Measurements from ENCODE around the gene BCL11B. TPM values are rescaled to one million over a fixed set of nuclear protein-coding genes. Genes with fewer than 3 reads are reported as not detected.
"Not testable (repeated sequence)": the region's sequence is repeated elsewhere in the genome, so short reads cannot be mapped to it uniquely, and the experiment has no call there.

Gene BCL11B
- total and polyA plus RNA-seq, 4 donors, result 0.20 to 2.3 (median 0.66) TPM

- TF ChIP-seq, protein P1, sequence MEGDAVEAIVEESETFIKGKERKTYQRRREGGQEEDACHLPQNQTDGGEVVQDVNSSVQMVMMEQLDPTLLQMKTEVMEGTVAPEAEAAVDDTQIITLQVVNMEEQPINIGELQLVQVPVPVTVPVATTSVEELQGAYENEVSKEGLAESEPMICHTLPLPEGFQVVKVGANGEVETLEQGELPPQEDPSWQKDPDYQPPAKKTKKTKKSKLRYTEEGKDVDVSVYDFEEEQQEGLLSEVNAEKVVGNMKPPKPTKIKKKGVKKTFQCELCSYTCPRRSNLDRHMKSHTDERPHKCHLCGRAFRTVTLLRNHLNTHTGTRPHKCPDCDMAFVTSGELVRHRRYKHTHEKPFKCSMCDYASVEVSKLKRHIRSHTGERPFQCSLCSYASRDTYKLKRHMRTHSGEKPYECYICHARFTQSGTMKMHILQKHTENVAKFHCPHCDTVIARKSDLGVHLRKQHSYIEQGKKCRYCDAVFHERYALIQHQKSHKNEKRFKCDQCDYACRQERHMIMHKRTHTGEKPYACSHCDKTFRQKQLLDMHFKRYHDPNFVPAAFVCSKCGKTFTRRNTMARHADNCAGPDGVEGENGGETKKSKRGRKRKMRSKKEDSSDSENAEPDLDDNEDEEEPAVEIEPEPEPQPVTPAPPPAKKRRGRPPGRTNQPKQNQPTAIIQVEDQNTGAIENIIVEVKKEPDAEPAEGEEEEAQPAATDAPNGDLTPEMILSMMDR (IDR thresholded peaks at IDR 0.05; ENCODE audit: control extremely low read depth, extremely low read depth), result no peak
- no peaks in the 10 kb centered on the region for H3K9me3 ChIP-seq (ENCODE audit: control insufficient read depth in 4 of 4, insufficient read depth in 3 of 4, low read length in 3 of 4)
- no peak overlapping the region for H3K27ac ChIP-seq (ENCODE audit: low read depth in 1 of 2, low read length in 1 of 2)
- no peak overlapping the region for H3K4me3 ChIP-seq
- ATAC-seq (ENCODE audit: insufficient read depth, low FRiP score), result no peak
- no peak overlapping the region for H3K9ac ChIP-seq (ENCODE audit: insufficient read depth in 1 of 2, low read length in 2 of 2)
- peaks cover 2 to 29% (median 10%) of the 10 kb centered on the region in 5 donors for H3K4me1 ChIP-seq (ENCODE audit: control insufficient read depth in 5 of 5, insufficient read depth in 5 of 5, low read length in 5 of 5)
- H3K27me3 ChIP-seq (ENCODE audit: control insufficient read depth in 3 of 3, insufficient read depth in 3 of 3, low read length in 2 of 3), result no peaks in the 10 kb centered on the region
- 81 to 84% methylated on average over 8 of the region's 8 CpGs for WGBS, 2 donors
- DNase-seq, result no peak
- no peaks in the 10 kb centered on the region for H3K36me3 ChIP-seq (ENCODE audit: control insufficient read depth in 4 of 4, insufficient read depth in 4 of 4, low read length in 4 of 4)
Observed at GRCh38 chr14:99187858-99188257, 84.1 kb downstream of the BCL11B start.

DNA sequence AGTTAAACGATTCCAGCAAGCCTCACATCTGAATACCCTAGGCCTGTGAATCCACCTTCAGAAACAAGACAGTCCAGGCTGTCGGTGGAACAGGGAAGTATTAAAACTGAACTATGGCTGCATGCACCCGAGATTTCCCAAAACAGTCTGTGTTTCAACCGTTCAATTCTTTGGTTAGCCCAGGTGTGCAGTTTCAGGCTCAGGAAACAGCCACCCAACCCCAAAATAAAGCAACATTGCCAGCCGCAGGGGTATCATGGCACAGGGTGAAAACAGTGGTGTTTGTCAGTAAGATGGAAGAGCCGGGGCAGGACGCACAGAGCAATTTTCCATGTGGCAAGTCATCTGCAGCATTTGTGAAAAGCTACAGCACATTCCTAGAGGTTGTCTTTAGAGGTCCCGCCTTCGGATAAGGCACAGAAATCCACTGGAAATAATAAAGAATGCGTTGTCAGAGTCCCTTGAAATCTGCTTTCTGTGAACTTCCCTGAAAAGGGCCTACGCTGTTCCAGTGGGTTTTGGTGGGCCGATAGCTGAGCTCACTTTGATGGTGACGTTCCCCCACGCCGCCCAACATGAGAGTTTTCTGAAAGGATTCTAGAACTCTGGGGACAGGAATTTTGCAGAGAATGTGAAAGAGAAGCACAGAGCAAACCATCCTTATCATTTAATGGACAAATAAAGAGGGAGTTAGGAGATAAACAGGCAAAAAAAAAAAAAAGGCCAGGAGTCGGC is 84.9 kb downstream of the BCL11B start:
- no peak for DNase-seq
- H3K27me3 ChIP-seq (ENCODE audit: control insufficient read depth in 3 of 3, insufficient read depth in 3 of 3, low read length in 2 of 3), result no peaks in the 10 kb centered on the region
- no peak overlapping the region for H3K9ac ChIP-seq (ENCODE audit: insufficient read depth in 1 of 2, low read length in 2 of 2)
- ATAC-seq (ENCODE audit: insufficient read depth, low FRiP score), result no peak
- no peak overlapping the region for H3K27ac ChIP-seq (ENCODE audit: low read depth in 1 of 2, low read length in 1 of 2)
- WGBS, 2 donors, result 85 to 93% methylated on average over 16 of the region's 16 CpGs
- H3K4me3 ChIP-seq, result no peak overlapping the region
- TF ChIP-seq, protein P1 (IDR thresholded peaks at IDR 0.05; ENCODE audit: control extremely low read depth, extremely low read depth), result no peak
- peaks cover 2 to 22% (median 6%) of the 10 kb centered on the region in 5 donors for H3K4me1 ChIP-seq (ENCODE audit: control insufficient read depth in 5 of 5, insufficient read depth in 5 of 5, low read length in 5 of 5)
- no peaks in the 10 kb centered on the region for H3K9me3 ChIP-seq (ENCODE audit: control insufficient read depth in 4 of 4, insufficient read depth in 3 of 4, low read length in 3 of 4)
- no peaks in the 10 kb centered on the region for H3K36me3 ChIP-seq (ENCODE audit: control insufficient read depth in 4 of 4, insufficient read depth in 4 of 4, low read length in 4 of 4)

GRCh38 chr14:99186336-99186735 is 85.7 kb downstream of the BCL11B start:
- ATAC-seq (ENCODE audit: insufficient read depth, low FRiP score); H3K27ac ChIP-seq (ENCODE audit: low read depth in 1 of 2, low read length in 1 of 2); H3K27me3 ChIP-seq (ENCODE audit: control insufficient read depth in 3 of 3, insufficient read depth in 3 of 3, low read length in 2 of 3); H3K36me3 ChIP-seq (ENCODE audit: control insufficient read depth in 4 of 4, insufficient read depth in 4 of 4, low read length in 4 of 4); H3K9ac ChIP-seq (ENCODE audit: insufficient read depth in 1 of 2, low read length in 2 of 2); DNase-seq; H3K9me3 ChIP-seq (ENCODE audit: control insufficient read depth in 4 of 4, insufficient read depth in 3 of 4, low read length in 3 of 4); H3K4me3 ChIP-seq: not testable (repeated sequence)
- WGBS, 2 donors, result 95% methylated on average over 8 of the region's 8 CpGs
- H3K4me1 ChIP-seq (ENCODE audit: control insufficient read depth in 5 of 5, insufficient read depth in 5 of 5, low read length in 5 of 5), result peaks cover 0 to 15% (median 5%) of the 10 kb centered on the region in 5 donors

- ATAC-seq (ENCODE audit: insufficient read depth, low FRiP score) (no peak), DNase-seq (no peak)
- H3K36me3 ChIP-seq (ENCODE audit: control insufficient read depth in 4 of 4, insufficient read depth in 4 of 4, low read length in 4 of 4), result no peaks in the 10 kb centered on the region
- H3K27me3 ChIP-seq (ENCODE audit: control insufficient read depth in 3 of 3, insufficient read depth in 3 of 3, low read length in 2 of 3), result no peaks in the 10 kb centered on the region
- TF ChIP-seq, protein P1 (IDR thresholded peaks at IDR 0.05; ENCODE audit: control extremely low read depth, extremely low read depth), result no peak
- WGBS, 2 donors, result 89 to 90% methylated on average over 16 of the region's 16 CpGs
- no peak overlapping the region for H3K9ac ChIP-seq (ENCODE audit: insufficient read depth in 1 of 2, low read length in 2 of 2)
- no peak overlapping the region for H3K27ac ChIP-seq (ENCODE audit: low read depth in 1 of 2, low read length in 1 of 2)
- H3K4me1 ChIP-seq (ENCODE audit: control insufficient read depth in 5 of 5, insufficient read depth in 5 of 5, low read length in 5 of 5), result peaks cover 0 to 7% (median 0%) of the 10 kb centered on the region in 5 donors
- no peak overlapping the region for H3K4me3 ChIP-seq
- no peaks in the 10 kb centered on the region for H3K9me3 ChIP-seq (ENCODE audit: control insufficient read depth in 4 of 4, insufficient read depth in 3 of 4, low read length in 3 of 4)
Observed at GRCh38 chr14:99185436-99186068, 86.4 kb downstream of the BCL11B start.

Data from lung (tissue), 12 donors.